ENCODE data around the gene VPS33B. TPM values are rescaled to one million over a fixed set of nuclear protein-coding genes. Genes with fewer than 3 reads are reported as not detected.

The VPS33B gene
- polyA plus RNA-seq, 4 donors: 19.9 to 22.5 (median 21.0) TPM

DNA sequence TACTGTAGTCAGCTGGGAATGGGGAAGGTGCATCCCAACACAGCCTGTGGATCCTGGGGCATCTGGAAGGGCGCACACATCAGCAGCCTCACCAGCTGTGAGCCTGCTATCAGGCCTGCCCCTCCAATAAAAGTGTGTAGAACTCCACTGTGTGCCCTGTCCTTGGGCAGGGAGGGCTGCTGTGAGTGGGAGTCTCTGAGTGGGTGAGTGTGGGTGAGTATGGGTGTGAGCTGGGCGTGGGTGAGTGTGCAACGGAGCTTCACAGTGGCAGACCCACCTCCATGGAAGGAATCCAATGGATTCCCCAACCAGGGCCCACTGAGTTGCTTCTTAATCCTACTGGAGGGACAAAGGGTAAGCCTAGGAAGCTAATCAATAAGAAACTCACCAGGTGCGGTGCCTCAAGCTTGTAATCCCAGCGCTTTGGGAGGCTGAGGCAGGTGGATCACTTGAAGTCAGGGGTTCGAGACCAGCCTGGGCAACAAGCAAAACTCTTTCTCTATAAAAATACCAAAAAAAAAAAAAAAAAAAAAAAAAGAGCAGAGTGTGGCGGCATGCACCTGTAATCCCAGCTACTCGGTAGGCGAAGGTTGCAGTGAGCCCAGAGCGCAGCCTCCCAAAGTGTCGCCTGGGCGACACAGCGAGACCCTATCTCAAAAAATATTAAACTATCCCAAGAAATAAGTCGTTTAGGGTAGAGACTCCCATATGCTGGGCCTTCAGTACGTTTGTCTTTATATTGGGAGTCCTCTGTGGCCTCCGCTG is 68.3 kb downstream of the VPS33B start:
- no peak for DNase-seq (ENCODE audit: low read depth in 4 of 4, low spot score in 2 of 4)

DNA sequence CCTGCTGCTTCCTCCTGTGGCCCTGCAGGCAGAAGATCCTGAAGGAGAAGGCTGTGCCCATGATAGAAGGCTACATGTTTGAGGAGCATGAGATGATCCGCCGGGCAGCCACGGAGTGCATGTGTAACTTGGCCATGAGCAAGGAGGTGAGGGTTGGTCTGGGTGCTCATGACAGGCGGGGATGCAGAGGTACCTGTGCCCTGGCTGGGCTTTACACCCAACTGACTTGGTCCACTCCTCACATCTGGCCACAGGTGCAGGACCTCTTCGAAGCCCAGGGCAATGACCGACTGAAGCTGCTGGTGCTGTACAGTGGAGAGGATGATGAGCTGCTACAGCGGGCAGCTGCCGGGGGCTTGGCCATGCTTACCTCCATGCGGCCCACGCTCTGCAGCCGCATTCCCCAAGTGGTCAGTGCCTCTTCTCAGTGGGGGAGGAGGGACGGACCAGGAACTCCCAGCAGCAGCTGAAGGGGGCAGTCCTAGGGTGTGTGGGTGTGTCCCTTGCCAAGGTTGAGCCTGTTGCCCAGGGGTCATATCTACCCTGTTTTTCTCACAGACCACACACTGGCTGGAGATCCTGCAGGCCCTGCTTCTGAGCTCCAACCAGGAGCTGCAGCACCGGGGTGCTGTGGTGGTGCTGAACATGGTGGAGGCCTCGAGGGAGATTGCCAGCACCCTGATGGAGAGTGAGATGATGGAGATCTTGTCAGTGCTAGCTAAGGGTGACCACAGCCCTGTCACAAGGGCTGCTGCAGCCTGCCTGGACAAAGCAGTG is 69.3 kb downstream of the VPS33B start:
- DNase-seq (ENCODE audit: low read depth in 4 of 4, low spot score in 2 of 4): no peak

DNA sequence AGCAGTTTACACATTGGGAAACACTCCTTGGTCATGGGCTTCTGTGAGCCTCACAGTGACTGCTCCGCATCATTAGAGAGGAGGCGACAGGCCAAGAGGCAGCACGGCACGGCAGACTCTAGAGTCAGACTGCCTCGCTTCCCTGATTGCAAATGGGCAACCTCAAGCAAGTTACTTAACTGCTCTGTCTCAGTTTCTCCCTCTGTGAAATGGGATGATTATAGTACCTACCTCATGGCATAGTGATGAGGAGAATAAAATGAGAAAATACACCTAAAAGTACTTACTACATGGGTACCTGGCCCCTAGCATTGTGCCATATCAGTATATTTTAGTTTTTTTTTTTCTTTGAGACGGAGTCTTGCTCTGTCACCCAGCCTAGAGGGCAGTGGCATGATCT is 71.7 kb downstream of the VPS33B start:
- DNase-seq (ENCODE audit: low read depth in 4 of 4, low spot score in 2 of 4): no peak

DNA sequence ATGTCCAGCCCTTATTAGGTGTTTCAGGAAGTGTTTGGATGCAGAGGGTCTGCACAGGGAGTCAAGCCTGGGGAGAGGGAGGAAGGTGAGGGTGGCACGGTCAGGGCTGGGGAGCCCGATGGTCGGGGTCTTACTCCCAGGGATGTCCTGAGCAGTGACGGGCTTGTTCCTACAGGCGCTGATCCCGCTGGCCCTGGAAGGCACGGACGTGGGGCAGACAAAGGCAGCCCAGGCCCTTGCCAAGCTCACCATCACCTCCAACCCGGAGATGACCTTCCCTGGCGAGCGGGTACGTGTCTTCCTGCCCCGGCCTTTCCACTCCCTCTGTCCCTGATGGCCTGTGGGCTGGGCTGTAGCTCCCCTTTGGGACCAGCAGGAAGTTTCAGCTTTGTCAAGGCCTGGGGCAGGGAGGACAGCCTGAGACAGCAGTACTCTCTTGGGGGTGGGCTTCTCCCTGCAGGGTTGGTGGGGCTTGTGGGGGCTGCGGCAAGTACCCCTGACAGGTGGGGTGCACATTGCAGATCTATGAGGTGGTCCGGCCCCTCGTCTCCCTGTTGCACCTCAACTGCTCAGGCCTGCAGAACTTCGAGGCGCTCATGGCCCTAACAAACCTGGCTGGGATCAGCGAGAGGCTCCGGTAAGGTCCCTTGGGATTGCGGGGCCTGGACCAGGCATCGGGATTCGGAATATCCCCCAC is 72.3 kb downstream of the VPS33B start:
- no peak for DNase-seq (ENCODE audit: low read depth in 4 of 4, low spot score in 2 of 4)

Other genes starting within 250 kb of the VPS33B start
- 10 to 100 TPM; 44.0 to 58.8 (median 51.6) TPM for gene FURIN, start 154.0 kb downstream of the VPS33B start, polyA plus RNA-seq (ENCODE audit: insufficient read length in 4 of 4)
- 10 to 100 TPM; 12.7 to 20.6 (median 16.1) TPM for gene FES, start 138.1 kb downstream of the VPS33B start, polyA plus RNA-seq (ENCODE audit: insufficient read length in 4 of 4)
- gene MAN2A2, start 119.3 kb downstream of the VPS33B start, polyA plus RNA-seq (ENCODE audit: insufficient read length in 4 of 4): 10 to 100 TPM; 35.7 to 67.2 (median 50.2) TPM
- 10 to 100 TPM; 15.5 to 21.3 (median 16.6) TPM for gene HDDC3, start 90.0 kb downstream of the VPS33B start, polyA plus RNA-seq (ENCODE audit: insufficient read length in 4 of 4)
- 10 to 100 TPM; 66.6 to 72.1 (median 69.0) TPM for gene UNC45A, start 87.3 kb downstream of the VPS33B start, polyA plus RNA-seq (ENCODE audit: insufficient read length in 4 of 4)
- 10 to 100 TPM; 14.4 to 21.3 (median 17.7) TPM for gene RCCD1, start 67.7 kb downstream of the VPS33B start, polyA plus RNA-seq (ENCODE audit: insufficient read length in 4 of 4)
- 10 to 100 TPM; 72.3 to 84.4 (median 75.4) TPM for gene PRC1, start 28.1 kb downstream of the VPS33B start, polyA plus RNA-seq (ENCODE audit: insufficient read length in 4 of 4)
- gene SV2B, start 77.7 kb upstream of the VPS33B start, polyA plus RNA-seq (ENCODE audit: insufficient read length in 4 of 4): under 1 TPM; 0.69 to 0.99 (median 0.78) TPM